ENCODE results near the gene JKAMP. TPM values are rescaled to one million over a fixed set of nuclear protein-coding genes. Genes with fewer than 3 reads are reported as not detected.

Gene JKAMP
- total RNA-seq, 2 donors from 2014 or later, result 26.6 to 34.0 TPM

DNA sequence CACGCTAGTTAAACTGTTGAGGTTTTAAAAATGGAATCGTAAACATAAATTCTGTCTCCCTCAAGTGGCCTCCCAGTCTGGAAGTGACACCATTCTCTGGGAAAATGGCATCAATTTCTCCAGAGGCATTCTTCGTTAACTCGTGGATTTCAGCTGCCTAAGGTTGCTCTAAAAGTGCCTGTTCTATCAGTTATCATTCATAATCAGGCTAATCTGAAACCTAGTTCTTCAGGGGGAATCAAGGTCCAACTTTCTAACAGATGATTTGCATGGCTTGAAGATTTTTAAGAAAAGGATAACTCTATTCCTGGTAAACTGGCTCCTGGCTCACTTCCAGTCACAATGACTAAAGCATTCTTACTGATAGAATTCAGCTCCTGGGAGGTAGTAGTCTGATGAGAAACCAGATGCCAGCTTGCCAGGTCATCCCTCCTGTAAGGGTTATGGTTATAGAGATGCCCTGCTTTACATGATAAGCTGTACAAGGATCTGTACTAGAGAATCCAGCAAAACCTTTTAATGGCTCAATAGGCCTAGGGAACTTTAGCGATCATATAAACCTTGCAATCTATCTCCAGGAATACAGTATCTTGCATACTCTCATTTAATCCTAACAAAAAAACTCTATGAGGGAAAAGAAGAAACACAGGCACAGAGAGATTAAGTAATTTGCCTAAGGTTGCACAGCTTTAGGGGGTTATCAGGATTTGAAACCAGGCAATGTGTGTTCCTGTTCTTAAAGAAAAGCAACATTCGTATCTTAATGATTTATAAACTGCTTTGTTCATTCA, 1.6 kb upstream of the JKAMP start:
- peaks cover 6% of the 10 kb centered on the region for H3K4me1 ChIP-seq
- intact Hi-C loops (cut with DNase I), result no loop called here

DNA sequence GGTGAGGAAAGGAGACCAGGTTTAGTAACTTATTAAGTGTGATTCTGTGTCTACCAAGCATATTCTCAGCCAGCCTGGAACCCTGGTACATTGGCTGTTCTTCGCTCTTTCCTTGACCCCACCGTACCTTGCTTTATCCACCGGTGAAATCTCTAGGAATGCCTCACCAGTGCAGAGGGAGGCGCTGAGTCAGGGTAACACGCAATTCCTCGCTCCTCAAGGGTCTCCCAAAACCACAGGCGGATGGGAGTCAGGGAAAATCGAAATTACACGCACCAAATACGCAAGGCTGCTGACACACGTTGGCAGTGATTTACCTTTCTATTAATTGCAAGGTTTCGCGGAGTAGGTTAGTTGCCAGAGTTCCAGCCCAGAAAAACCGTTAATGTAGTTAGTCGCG, 954 bp upstream of the JKAMP start:
- DNase-seq, result peak; percentile 36
- no peaks in the 10 kb centered on the region for H3K9me3 ChIP-seq
- peak overlapping the region; percentile 70 to 83 for H3K9ac ChIP-seq (ENCODE audit: low read depth in 2 of 2, low read length in 2 of 2)
- intact Hi-C loops (cut with DNase I), result no loop called here
- H3K27ac ChIP-seq, result peak overlapping the region; percentile 89
- no peaks in the 10 kb centered on the region for H3K27me3 ChIP-seq
- TF ChIP-seq, protein P1, sequence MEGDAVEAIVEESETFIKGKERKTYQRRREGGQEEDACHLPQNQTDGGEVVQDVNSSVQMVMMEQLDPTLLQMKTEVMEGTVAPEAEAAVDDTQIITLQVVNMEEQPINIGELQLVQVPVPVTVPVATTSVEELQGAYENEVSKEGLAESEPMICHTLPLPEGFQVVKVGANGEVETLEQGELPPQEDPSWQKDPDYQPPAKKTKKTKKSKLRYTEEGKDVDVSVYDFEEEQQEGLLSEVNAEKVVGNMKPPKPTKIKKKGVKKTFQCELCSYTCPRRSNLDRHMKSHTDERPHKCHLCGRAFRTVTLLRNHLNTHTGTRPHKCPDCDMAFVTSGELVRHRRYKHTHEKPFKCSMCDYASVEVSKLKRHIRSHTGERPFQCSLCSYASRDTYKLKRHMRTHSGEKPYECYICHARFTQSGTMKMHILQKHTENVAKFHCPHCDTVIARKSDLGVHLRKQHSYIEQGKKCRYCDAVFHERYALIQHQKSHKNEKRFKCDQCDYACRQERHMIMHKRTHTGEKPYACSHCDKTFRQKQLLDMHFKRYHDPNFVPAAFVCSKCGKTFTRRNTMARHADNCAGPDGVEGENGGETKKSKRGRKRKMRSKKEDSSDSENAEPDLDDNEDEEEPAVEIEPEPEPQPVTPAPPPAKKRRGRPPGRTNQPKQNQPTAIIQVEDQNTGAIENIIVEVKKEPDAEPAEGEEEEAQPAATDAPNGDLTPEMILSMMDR (IDR thresholded peaks at IDR 0.05), result no peak
- no peaks in the 10 kb centered on the region for H3K36me3 ChIP-seq
- peaks cover 6% of the 10 kb centered on the region for H3K4me1 ChIP-seq
- H3K4me3 ChIP-seq, result peak overlapping the region; percentile 74

More for the DNA sequence above, 1.6 kb upstream of the JKAMP start:
- Histone ChIP-seq H3K27me3 (no peaks in the 10 kb centered on the region), H3K9ac (ENCODE audit: low read depth in 2 of 2, low read length in 2 of 2) (peak overlapping the region in 1 of 2 donors; percentile 70), H3K27ac (peak overlapping the region; percentile 89), H3K36me3 (no peaks in the 10 kb centered on the region), H3K9me3 (no peaks in the 10 kb centered on the region), H3K4me3 (peak overlapping the region; percentile 74)
- TF ChIP-seq, protein P1 (IDR thresholded peaks at IDR 0.05), result no peak
- DNase-seq, result peak; percentile 40

DNA sequence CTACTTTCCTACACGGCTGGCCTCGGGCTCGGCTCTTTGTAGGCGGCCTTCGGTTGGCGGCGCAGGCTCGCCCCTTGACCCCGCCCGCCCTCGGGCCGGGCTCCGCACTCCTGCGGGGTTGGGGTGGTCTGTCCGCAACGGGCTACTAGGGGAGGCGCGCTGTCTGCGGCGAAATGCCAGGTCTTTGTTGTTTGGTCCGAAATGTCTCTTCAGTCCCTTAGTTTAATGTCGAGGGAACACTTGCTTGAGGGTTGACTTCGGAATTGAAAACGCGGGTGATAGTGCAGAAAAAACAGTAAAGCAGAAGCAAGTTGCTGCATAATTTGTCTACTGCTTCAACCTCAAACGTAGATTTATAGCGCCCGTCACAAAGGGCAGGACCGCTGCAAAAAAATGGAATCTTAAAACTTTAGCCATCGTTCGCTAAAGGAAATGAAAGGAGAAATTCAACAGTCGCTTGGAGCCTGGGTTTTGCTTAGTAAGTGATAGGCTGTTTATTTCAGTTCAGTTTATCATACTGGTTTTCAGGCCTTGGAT, 390 bp downstream of the JKAMP start:
- peak overlapping the region; percentile 63 to 70 for H3K9ac ChIP-seq (ENCODE audit: low read depth in 2 of 2, low read length in 2 of 2)
- no peak for DNase-seq
- peaks cover 6% of the 10 kb centered on the region for H3K4me1 ChIP-seq
- intact Hi-C loops (cut with DNase I), result no loop called here
- peak overlapping the region; percentile 89 for H3K27ac ChIP-seq
- TF ChIP-seq, protein P1 (IDR thresholded peaks at IDR 0.05), result no peak
- H3K27me3 ChIP-seq, result no peaks in the 10 kb centered on the region
- H3K9me3 ChIP-seq, result no peaks in the 10 kb centered on the region
- H3K4me3 ChIP-seq, result peak overlapping the region; percentile 74
- H3K36me3 ChIP-seq, result no peaks in the 10 kb centered on the region

DNA sequence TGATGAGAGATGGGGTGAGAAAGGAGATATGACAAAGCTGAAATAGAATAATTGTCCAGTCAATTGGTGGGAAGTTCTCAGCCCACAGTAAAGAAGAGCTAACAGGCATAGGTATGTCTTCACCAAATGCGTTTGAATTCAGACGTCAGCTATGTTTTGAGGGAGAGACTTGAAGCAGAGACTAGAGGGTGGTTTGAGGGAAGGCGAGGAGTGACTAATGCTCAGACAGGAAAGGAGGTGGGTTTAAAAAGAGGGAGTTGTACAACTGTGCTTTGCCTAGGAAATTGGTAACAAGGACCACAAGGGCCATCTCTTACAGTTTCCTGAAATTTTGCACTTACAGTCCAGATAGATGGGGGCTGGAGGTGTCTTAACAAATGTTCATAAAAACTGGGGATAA, 6.4 kb downstream of the JKAMP start:
- TF ChIP-seq, protein P1 (IDR thresholded peaks at IDR 0.05), result no peak
- Histone ChIP-seq H3K27ac (no peak overlapping the region), H3K36me3 (peaks cover 3% of the 10 kb centered on the region), H3K4me1 (no peaks in the 10 kb centered on the region), H3K9ac (ENCODE audit: low read depth in 2 of 2, low read length in 2 of 2) (no peak overlapping the region), H3K27me3 (no peaks in the 10 kb centered on the region), H3K9me3 (no peaks in the 10 kb centered on the region), H3K4me3 (no peak overlapping the region)
- DNase-seq, result no peak
- intact Hi-C loops (cut with DNase I), result no loop called here

DNA sequence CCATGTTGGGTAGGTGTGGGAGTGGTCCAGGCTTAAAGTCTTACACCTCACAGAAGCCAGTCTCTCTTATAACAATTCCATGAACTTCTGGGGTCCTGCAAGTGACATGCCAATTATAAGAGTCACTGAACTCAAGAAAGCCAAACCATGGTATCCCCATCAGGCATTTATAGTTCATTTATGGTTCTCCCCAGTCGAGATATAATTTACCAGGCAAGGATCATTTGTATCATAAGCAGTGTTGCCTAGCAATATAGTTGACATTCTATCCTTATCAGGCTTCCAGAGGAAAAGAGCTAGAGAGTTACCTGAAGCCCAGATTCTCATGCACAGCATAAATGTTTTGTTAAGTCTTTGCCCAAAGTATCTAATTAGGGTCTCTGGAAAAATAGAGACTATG, 8.1 kb downstream of the JKAMP start:
- TF ChIP-seq, protein P1 (IDR thresholded peaks at IDR 0.05), result no peak
- DNase-seq, result no peak
- peaks cover 3% of the 10 kb centered on the region for H3K36me3 ChIP-seq
- no peak overlapping the region for H3K4me3 ChIP-seq
- H3K9me3 ChIP-seq, result no peaks in the 10 kb centered on the region
- intact Hi-C loops (cut with DNase I), result no loop called here
- no peak overlapping the region for H3K9ac ChIP-seq (ENCODE audit: low read depth in 2 of 2, low read length in 2 of 2)
- no peak overlapping the region for H3K27ac ChIP-seq
- H3K27me3 ChIP-seq, result no peaks in the 10 kb centered on the region
- no peaks in the 10 kb centered on the region for H3K4me1 ChIP-seq
